HepG2 (cell line): ENCODE results near the gene TRPT1. TPM values are rescaled to one million over a fixed set of nuclear protein-coding genes. Genes with fewer than 3 reads are reported as not detected.

Experiments
- DRAP1 ChIP-seq: IDR thresholded peaks from 2 replicates; pipeline ENCODE4 v1.6.1; 2016; ENCODE audit warnings: missing genetic modification reagents, missing compliant biosample characterization
- HHEX ChIP-seq: IDR thresholded peaks from 2 replicates; pipeline ENCODE4 v1.6.1; 2016; ENCODE audit warnings: control low read depth
- IRF2 ChIP-seq: IDR thresholded peaks from 2 replicates; pipeline ENCODE4 v1.6.1; 2018; ENCODE audit warnings: missing genetic modification reagents, missing compliant biosample characterization
- KDM4B ChIP-seq: sonication (generic); formaldehyde crosslinking; IDR thresholded peaks from 2 replicates; pipeline ENCODE4 v1.4.0; 2020; ENCODE audit warnings: missing genetic modification reagents
- MAFG ChIP-seq: sonication (generic); formaldehyde crosslinking; IDR thresholded peaks from 2 replicates; pipeline ENCODE4 v1.5.1; 2020; ENCODE audit warnings: mild to moderate bottlenecking, missing genetic modification reagents
- MLLT10 ChIP-seq: sonication (generic); formaldehyde crosslinking; IDR thresholded peaks from 2 replicates; pipeline ENCODE4 v1.4.0; 2020; ENCODE audit warnings: missing genetic modification reagents
- RFX3 ChIP-seq: IDR thresholded peaks from 2 replicates; pipeline ENCODE4 v1.6.1; 2016; ENCODE audit warnings: missing biosample characterization, missing genetic modification reagents
- RFXANK ChIP-seq: IDR thresholded peaks from 2 replicates; pipeline ENCODE4 v1.6.1; 2016
- SNAPC4 ChIP-seq: sonication (generic); formaldehyde crosslinking; IDR thresholded peaks from 2 replicates; pipeline ENCODE4 v1.4.0; 2020; ENCODE audit warnings: mild to moderate bottlenecking, missing genetic modification reagents
- TAF15 ChIP-seq: fragments of 200-400 bp; formaldehyde crosslinking; IDR thresholded peaks from one replicate; pipeline ENCODE4 v1.6.1; 2018; ENCODE audit warnings: mild to moderate bottlenecking, low read depth, low read length; ENCODE audit not compliant: poor library complexity, severe bottlenecking
- ZMAT5 ChIP-seq: sonication (generic); formaldehyde crosslinking; IDR thresholded peaks from 2 replicates; pipeline ENCODE4 v1.5.0; 2020; ENCODE audit warnings: mild to moderate bottlenecking, low read depth, missing genetic modification reagents, borderline replicate concordance
- ZNF598 ChIP-seq: sonication (generic); formaldehyde crosslinking; IDR thresholded peaks from 2 replicates; pipeline ENCODE4 v1.5.1; 2020; ENCODE audit warnings: mild to moderate bottlenecking, missing genetic modification reagents, borderline replicate concordance
- ZNF616 ChIP-seq: sonication (generic); formaldehyde crosslinking; IDR thresholded peaks from 2 replicates; pipeline ENCODE4 v1.5.0; 2020; ENCODE audit warnings: low read depth, mild to moderate bottlenecking, missing genetic modification reagents
- ZNF713 ChIP-seq: sonication (generic); formaldehyde crosslinking; IDR thresholded peaks from 2 replicates; pipeline ENCODE4 v1.4.0; 2020; ENCODE audit warnings: mild to moderate bottlenecking, missing genetic modification reagents
- ZNF879 ChIP-seq: sonication (generic); formaldehyde crosslinking; IDR thresholded peaks from 2 replicates; pipeline ENCODE4 v1.8.1; 2023; ENCODE audit warnings: missing genetic modification reagents
- ZSCAN12 ChIP-seq: sonication (generic); formaldehyde crosslinking; IDR thresholded peaks from 2 replicates; pipeline ENCODE4 v1.9.0; 2021; ENCODE audit warnings: mild to moderate bottlenecking, missing genetic modification reagents
- polyA plus RNA-seq, 8 experiments: library from polyadenylated mRNA; depleted of rRNA in 3 of 8; stranded (reverse) in 7 of 8; unstranded in 1 of 8; fragments of >200 nt; fragmentation: Illumina TruSeq in 4 of 8; extraction: Trizol in 4 of 8; gene quantifications; 2 replicates each; pipeline versions ENCODE4 v1.2.1 to v1.2.3, GENCODE V29; 2011 to 2016; ENCODE audit warnings: low read depth in 4 of 8, missing spikeins in 1 of 8, mixed read lengths in 1 of 8; ENCODE audit not compliant: insufficient read depth in 1 of 8
- total RNA-seq, 5 experiments: library from RNA; depleted of rRNA; stranded (reverse); fragments of >200 nt; fragmentation: Illumina TruSeq; extraction: Trizol; gene quantifications; 2 replicates each; pipeline ENCODE4 v1.2.3, GENCODE V29; 2016; ENCODE audit warnings: low read depth in 1 of 5
- TF ChIP-seq, protein P1 (sequence below): sonication (generic); formaldehyde crosslinking; IDR thresholded peaks from 2 replicates; pipeline ENCODE4 v1.5.0; 2020; ENCODE audit warnings: missing genetic modification reagents
- TF ChIP-seq, protein P2 (sequence below): sonication (generic); formaldehyde crosslinking; IDR thresholded peaks from 2 replicates; pipeline ENCODE4 v1.4.0; 2020; ENCODE audit warnings: missing genetic modification reagents, low read depth, mild to moderate bottlenecking, borderline replicate concordance
- TF ChIP-seq, protein P3 (sequence below): sonication (generic); formaldehyde crosslinking; IDR thresholded peaks from 2 replicates; pipeline ENCODE4 v1.4.0; 2020; ENCODE audit warnings: missing genetic modification reagents

TRPT1 gene
- total and polyA plus RNA-seq, 2 of the 13 experiments (the other 11 are each of a cell fraction or from before 2014, with no cell fraction given) = 24.8 to 40.7 TPM

GRCh38 chr11:64225608-64226506 lies at the start of gene TRPT1, which contains the start of gene NUDT22 (continued):
- TF ChIP-seq SNAPC4 (CRISPR knock-in tag) (0 out of 2 replicates have a peak, but pooled peaks have one; percentile 75), ZMAT5 (no peak), MLLT10 (CRISPR knock-in tag) (no peak), MAFG (CRISPR knock-in tag) (no peak), RFX3 (no peak), HHEX (CRISPR knock-in tag) (no peak), IRF2 (0 out of 2 replicates have a peak, but pooled peaks have one; percentile 26), ZNF713 (CRISPR knock-in tag) (no peak; the same call in 1 of the 2 replicates), RFXANK (CRISPR knock-in tag) (no peak), ZSCAN12 (CRISPR knock-in tag) (no peak), ZNF879 (CRISPR knock-in tag) (peak; percentile 81; the same call in 1 of the 2 replicates), ZNF598 (CRISPR knock-in tag) (no peak), DRAP1 (CRISPR knock-in tag) (peak; percentile 67; the same call in 1 of the 2 replicates), ZNF616 (CRISPR knock-in tag) (no peak), KDM4B (CRISPR knock-in tag) (peak; percentile 49), TAF15 (no peak)
- TF ChIP-seq, protein P1, sequence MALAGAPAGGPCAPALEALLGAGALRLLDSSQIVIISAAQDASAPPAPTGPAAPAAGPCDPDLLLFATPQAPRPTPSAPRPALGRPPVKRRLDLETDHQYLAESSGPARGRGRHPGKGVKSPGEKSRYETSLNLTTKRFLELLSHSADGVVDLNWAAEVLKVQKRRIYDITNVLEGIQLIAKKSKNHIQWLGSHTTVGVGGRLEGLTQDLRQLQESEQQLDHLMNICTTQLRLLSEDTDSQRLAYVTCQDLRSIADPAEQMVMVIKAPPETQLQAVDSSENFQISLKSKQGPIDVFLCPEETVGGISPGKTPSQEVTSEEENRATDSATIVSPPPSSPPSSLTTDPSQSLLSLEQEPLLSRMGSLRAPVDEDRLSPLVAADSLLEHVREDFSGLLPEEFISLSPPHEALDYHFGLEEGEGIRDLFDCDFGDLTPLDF (CRISPR knock-in tag) = peak; percentile 48; the same call in 1 of the 2 replicates
- TF ChIP-seq, protein P2, sequence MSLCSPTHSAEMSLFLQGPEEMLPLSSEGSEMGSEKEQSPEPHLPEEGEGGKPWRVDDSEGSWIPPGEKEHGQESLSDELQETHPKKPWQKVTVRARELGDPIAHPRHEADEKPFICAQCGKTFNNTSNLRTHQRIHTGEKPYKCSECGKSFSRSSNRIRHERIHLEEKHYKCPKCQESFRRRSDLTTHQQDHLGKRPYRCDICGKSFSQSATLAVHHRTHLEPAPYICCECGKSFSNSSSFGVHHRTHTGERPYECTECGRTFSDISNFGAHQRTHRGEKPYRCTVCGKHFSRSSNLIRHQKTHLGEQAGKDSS (CRISPR knock-in tag) = peak; percentile 68; the same call in 1 of the 2 replicates
- TF ChIP-seq, protein P3, sequence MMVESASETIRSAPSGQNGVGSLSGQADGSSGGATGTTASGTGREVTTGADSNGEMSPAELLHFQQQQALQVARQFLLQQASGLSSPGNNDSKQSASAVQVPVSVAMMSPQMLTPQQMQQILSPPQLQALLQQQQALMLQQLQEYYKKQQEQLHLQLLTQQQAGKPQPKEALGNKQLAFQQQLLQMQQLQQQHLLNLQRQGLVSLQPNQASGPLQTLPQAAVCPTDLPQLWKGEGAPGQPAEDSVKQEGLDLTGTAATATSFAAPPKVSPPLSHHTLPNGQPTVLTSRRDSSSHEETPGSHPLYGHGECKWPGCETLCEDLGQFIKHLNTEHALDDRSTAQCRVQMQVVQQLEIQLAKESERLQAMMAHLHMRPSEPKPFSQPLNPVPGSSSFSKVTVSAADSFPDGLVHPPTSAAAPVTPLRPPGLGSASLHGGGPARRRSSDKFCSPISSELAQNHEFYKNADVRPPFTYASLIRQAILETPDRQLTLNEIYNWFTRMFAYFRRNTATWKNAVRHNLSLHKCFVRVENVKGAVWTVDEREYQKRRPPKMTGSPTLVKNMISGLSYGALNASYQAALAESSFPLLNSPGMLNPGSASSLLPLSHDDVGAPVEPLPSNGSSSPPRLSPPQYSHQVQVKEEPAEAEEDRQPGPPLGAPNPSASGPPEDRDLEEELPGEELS (CRISPR knock-in tag) = peak; percentile 32; the same call in 1 of the 2 replicates
